ENCODE data around the gene DARS1.

The DARS1 gene

GRCh38 chr2:136014411-136014810, 29.0 kb upstream of the DARS1 start:
- no peak for DNase-seq

DNA sequence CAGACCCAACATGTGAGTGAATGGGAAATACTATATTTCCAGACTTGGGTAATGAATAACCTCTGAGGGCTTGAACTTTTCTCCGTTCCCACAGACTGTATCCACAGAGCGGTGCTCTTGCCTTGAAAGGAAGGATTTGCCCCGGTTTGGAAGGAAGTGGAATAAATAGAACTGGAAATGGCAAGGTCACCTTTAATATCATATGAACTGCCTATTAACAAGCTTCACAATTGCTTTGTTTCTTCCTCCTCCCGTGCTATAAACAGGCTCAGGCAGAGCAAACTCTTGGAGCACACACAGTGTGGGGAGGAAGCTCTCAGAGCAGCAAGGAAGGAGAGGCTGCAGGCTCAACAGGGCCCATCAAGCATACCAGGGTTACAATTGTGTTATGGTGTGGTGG, 28.5 kb upstream of the DARS1 start:
- DNase-seq: no peak

- DNase-seq: no peak
These were observed 27.8 kb upstream of the DARS1 start for GRCh38 chr2:136013136-136013685.

- no peak for DNase-seq
These were observed 26.9 kb upstream of the DARS1 start for GRCh38 chr2:136012315-136012714.

GRCh38 chr2:136010126-136010525, 24.7 kb upstream of the DARS1 start:
- DNase-seq: no peak

- DNase-seq: peak; percentile 14
These were observed 22.9 kb upstream of the DARS1 start for GRCh38 chr2:136008205-136008865.

GRCh38 chr2:136006658-136007057, 21.2 kb upstream of the DARS1 start:
- DNase-seq: no peak

- no peak for DNase-seq
These were observed 20.2 kb upstream of the DARS1 start for GRCh38 chr2:136005462-136006196.

- no peak for DNase-seq
These were observed 19.5 kb upstream of the DARS1 start for GRCh38 chr2:136004965-136005364.

DNA sequence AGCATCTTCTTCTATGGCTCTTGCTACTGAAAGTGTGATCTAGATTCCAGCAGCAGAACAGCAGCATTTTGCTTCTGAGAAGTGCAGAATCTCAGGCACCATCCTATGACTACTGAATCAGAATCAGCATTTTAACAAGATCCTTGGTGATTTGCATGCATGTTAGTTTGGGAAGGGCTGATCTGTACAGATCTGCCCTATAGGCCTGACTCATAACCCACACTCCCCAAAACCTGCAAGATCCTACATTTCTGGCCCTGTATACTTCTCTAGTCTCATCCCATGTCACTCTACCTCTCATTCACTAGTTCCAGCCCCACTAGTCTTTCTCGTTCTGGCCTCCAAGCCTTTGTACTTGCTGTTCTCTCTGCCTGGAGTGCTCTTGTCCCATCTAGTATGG, 15.7 kb upstream of the DARS1 start:
- no peak for DNase-seq

DNA sequence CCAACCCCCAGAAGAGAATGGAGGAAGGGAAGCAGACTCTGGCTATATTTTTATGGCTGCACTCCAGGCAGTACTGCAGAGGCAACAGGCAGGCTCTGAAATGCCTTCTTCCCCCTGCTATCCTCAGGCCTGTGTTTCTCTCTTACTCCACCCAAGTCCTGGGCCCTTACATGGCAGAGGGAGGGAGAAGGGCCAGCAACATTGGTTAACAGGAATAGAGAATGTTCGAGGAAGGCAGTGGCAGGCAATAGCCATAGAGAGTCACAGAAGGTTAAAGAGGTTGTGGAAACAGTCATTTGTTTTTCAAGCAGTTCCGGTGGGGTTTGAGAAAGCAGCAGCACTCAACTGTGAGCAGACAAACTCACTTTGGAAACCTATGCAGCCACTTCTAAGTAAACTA, 15.1 kb upstream of the DARS1 start:
- no peak for DNase-seq

- no peak for DNase-seq
These were observed 14.5 kb upstream of the DARS1 start for GRCh38 chr2:135999899-136000298.

DNA sequence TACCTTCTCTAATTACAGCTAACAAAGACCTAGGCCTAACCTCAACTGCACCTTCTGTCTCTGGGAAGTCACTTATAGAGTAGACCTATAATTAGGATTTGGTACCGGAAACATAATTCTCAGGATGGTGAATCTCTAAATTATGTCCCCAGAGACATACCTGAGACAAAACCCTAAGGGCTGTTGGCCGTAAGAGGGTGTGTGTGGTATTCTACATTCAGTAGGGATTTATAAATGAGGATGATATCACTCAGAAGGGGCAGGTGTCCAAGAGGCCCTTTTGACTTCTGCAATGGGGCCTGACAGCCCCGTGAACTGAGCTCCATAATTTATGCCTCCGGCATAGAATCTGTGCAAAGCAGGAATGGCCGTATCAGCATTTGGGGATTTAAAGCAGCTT, 13.5 kb upstream of the DARS1 start:
- no peak for DNase-seq

GRCh38 chr2:135997380-135997779, 12.0 kb upstream of the DARS1 start:
- DNase-seq: no peak

DNA sequence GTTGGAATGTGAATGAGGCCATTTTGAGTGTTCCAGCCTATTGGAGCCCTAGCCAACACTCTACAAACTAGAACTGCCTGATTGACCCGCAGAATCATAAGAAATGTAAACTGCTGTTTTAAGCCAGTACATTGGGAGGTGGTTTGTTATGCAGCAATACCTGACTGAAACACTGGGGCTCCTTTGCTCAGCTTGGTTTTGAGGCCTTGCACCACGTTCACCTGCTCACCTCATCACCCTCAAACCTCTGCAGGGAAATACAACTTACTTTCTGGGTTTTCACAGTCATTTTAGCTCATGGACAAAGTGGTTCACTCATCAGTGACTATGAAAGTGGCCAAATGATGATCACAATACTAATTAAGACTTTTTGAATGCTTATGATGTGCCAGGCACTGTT, 10.9 kb upstream of the DARS1 start:
- DNase-seq: no peak

- DNase-seq: no peak
These were observed 8.9 kb upstream of the DARS1 start for GRCh38 chr2:135994281-135994680.

- no peak for DNase-seq
These were observed 8.0 kb upstream of the DARS1 start for GRCh38 chr2:135993421-135993820.

- DNase-seq: no peak
These were observed 6.4 kb upstream of the DARS1 start for GRCh38 chr2:135991861-135992260.

DNA sequence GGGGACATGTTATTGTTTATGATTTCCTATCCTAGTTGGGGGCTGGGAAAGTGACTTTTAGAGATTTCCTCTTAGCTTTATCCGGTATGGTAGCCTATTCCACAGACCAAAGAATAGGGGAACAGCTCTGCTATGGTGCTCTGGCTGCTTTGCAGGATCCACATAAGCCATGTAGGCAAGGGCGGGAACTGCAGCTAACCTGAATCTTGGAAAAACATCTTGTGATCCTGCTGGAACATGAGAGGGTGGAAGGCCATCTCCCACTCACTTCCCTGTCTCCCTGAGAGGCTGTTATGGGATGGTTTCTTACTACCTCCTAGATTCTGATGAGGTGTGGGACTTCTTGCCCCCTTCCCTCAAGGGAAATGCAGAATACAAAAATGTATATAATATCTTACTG, 2.0 kb upstream of the DARS1 start:
- DNase-seq: no peak

- DNase-seq: no peak
These were observed 1.1 kb upstream of the DARS1 start for GRCh38 chr2:135986507-135986906.

- peak; percentile 71 for DNase-seq
These were observed 484 bp upstream of the DARS1 start for GRCh38 chr2:135985826-135986393.

DNA sequence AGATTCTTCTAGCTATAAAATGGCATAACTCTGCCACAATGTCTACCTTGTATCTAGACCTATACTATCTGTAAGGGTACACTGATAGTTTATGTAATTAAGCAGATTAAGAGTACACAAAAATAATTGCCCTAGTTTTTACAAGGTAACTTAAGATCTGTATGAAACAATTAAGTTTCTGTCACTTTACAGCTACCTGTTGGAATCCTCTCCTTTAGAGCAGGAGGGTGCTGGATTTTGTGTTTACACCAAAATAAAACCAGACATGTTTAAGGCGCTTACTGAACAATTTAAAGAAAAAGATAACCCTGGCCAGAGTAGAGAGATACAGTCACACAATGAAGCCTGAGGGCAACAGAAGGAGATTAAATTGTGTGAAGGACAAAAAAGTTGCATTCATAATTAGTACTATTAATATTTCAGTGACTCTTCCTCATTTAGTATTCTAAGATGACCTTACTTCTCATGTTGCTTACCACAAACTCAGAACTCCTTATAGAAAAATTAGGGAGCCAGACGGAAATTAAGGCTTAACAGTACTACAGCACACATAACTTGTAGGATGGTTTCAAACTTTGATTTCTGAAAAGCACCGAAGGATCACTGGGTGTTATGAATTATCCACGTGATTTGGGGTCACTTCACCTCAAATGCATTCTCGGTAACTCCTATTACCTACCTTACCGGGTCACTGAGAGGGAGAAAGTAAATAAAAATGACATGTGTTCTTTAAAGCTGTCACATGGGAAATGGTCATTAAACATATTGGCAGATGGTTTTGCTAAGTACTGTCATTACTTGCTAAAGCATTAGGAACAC, 1.0 kb downstream of the DARS1 start:
- DNase-seq: no peak

GRCh38 chr2:135980434-135981079, 4.9 kb downstream of the DARS1 start:
- DNase-seq: no peak
